GM12878 (cell line): ENCODE results near the gene BHLHE23. TPM values are rescaled to one million over a fixed set of nuclear protein-coding genes. Genes with fewer than 3 reads are reported as not detected.

Experiments
- SMARCA5 ChIP-seq: fragments of 450-650 bp; IDR thresholded peaks from 2 replicates; pipeline ENCODE4 v1.6.1; 2017; ENCODE audit warnings: mild to moderate bottlenecking
- ZSCAN29 ChIP-seq: fragments of 450-650 bp; IDR thresholded peaks from 2 replicates; pipeline ENCODE4 v1.6.1; 2017; ENCODE audit warnings: mild to moderate bottlenecking, moderate library complexity
- polyA plus RNA-seq, 11 experiments: library from polyadenylated mRNA; depleted of rRNA in 4 of 11; unstranded in 6 of 11; stranded (reverse) in 5 of 11; fragments of >200 nt; fragmentation: Nextera tagmentation in 4 of 11; fragmentation: Illumina TruSeq in 1 of 11; extraction: Ambion mirVana in 4 of 11; extraction: Trizol in 1 of 11; gene quantifications; 1 replicate in 1 of 11; 2 replicates in 10 of 11; pipeline versions ENCODE4 v1.2.1 to v1.2.3, GENCODE V29; 2011 to 2016; ENCODE audit warnings: inconsistent platforms in 2 of 11, missing spikeins in 2 of 11, low read depth in 1 of 11
- total RNA-seq, 4 experiments: library from RNA; depleted of rRNA in 3 of 4; stranded (reverse); fragments of >200 nt in 3 of 4; fragmentation: Illumina TruSeq in 1 of 4; extraction: Trizol in 1 of 4; gene quantifications; 2 replicates each; pipeline versions ENCODE4 v1.2.1 to v1.2.3, GENCODE V29; 2013 to 2021
- TF ChIP-seq, protein P1 (sequence below): fragments of 150-350 bp; IDR thresholded peaks from 2 replicates; pipeline ENCODE4 v1.6.1; 2016; ENCODE audit warnings: low read depth, low read length
- TF ChIP-seq, protein P2 (sequence below): IDR thresholded peaks from 2 replicates; pipeline ENCODE4 v1.6.1; 2012; ENCODE audit warnings: low read depth, low read length, improper control_type of control experiment
- TF ChIP-seq, protein P3 (sequence below): fragments of 450-650 bp; IDR thresholded peaks from 2 replicates; pipeline ENCODE4 v1.6.1; 2017; ENCODE audit warnings: antibody characterized with exemption, mild to moderate bottlenecking, moderate library complexity

BHLHE23 gene
- total and polyA plus RNA-seq, 10 of the 15 experiments (the other 5 are each of a cell fraction or from before 2014, with no cell fraction given), result 0.28 to 0.33 TPM; not detected in 8

DNA sequence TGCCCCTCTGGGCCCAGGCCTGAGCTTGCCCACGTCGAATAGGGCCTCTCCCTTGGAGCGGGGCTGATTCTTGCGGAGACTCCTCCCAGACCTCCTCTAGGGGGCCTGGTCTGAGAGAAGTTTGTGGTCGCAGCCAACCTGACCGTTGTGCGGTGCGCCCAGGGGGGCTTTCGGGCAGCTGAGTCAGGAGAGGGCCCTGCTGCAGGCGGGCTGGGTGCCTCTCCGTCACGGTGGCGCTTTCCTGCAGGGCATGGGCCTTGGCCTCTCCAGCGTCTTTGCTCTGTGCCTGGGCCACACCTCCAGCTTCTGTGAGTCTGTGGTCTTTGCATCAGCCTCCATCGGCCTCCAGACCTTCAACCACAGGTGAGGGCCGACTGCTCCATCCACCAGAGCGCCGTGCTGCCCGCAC is 41.4 kb downstream of the BHLHE23 start (continued):
- TF ChIP-seq, protein P1, sequence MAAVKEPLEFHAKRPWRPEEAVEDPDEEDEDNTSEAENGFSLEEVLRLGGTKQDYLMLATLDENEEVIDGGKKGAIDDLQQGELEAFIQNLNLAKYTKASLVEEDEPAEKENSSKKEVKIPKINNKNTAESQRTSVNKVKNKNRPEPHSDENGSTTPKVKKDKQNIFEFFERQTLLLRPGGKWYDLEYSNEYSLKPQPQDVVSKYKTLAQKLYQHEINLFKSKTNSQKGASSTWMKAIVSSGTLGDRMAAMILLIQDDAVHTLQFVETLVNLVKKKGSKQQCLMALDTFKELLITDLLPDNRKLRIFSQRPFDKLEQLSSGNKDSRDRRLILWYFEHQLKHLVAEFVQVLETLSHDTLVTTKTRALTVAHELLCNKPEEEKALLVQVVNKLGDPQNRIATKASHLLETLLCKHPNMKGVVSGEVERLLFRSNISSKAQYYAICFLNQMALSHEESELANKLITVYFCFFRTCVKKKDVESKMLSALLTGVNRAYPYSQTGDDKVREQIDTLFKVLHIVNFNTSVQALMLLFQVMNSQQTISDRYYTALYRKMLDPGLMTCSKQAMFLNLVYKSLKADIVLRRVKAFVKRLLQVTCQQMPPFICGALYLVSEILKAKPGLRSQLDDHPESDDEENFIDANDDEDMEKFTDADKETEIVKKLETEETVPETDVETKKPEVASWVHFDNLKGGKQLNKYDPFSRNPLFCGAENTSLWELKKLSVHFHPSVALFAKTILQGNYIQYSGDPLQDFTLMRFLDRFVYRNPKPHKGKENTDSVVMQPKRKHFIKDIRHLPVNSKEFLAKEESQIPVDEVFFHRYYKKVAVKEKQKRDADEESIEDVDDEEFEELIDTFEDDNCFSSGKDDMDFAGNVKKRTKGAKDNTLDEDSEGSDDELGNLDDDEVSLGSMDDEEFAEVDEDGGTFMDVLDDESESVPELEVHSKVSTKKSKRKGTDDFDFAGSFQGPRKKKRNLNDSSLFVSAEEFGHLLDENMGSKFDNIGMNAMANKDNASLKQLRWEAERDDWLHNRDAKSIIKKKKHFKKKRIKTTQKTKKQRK, result no peak
- TF ChIP-seq ZSCAN29 (no peak), SMARCA5 (no peak)
- TF ChIP-seq, protein P2, sequence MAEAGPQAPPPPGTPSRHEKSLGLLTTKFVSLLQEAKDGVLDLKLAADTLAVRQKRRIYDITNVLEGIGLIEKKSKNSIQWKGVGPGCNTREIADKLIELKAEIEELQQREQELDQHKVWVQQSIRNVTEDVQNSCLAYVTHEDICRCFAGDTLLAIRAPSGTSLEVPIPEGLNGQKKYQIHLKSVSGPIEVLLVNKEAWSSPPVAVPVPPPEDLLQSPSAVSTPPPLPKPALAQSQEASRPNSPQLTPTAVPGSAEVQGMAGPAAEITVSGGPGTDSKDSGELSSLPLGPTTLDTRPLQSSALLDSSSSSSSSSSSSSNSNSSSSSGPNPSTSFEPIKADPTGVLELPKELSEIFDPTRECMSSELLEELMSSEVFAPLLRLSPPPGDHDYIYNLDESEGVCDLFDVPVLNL, result no peak
- TF ChIP-seq, protein P3, sequence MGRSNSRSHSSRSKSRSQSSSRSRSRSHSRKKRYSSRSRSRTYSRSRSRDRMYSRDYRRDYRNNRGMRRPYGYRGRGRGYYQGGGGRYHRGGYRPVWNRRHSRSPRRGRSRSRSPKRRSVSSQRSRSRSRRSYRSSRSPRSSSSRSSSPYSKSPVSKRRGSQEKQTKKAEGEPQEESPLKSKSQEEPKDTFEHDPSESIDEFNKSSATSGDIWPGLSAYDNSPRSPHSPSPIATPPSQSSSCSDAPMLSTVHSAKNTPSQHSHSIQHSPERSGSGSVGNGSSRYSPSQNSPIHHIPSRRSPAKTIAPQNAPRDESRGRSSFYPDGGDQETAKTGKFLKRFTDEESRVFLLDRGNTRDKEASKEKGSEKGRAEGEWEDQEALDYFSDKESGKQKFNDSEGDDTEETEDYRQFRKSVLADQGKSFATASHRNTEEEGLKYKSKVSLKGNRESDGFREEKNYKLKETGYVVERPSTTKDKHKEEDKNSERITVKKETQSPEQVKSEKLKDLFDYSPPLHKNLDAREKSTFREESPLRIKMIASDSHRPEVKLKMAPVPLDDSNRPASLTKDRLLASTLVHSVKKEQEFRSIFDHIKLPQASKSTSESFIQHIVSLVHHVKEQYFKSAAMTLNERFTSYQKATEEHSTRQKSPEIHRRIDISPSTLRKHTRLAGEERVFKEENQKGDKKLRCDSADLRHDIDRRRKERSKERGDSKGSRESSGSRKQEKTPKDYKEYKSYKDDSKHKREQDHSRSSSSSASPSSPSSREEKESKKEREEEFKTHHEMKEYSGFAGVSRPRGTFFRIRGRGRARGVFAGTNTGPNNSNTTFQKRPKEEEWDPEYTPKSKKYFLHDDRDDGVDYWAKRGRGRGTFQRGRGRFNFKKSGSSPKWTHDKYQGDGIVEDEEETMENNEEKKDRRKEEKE, result no peak
